Neuronal stem cell (in vitro differentiated cells): Measurements from ENCODE around the gene PNMA1.

Experiments
- DNase-seq: peaks from one replicate; pipeline ENCODE4 v3.0.0-alpha.2; 2013; ENCODE audit warnings: low spot score
- H2AFZ ChIP-seq: one replicate; pipeline ENCODE4 v1.6.1; 2013; ENCODE audit warnings: mild to moderate bottlenecking, low read length, inconsistent platforms
- H2AK5ac ChIP-seq: 2 replicates; pipeline ENCODE4 v1.6.1; 2013; ENCODE audit warnings: low read depth, mild to moderate bottlenecking, inconsistent platforms, low read length, moderate library complexity, mixed read lengths
- H2BK120ac ChIP-seq: 2 replicates; pipeline ENCODE4 v1.6.1; 2013; ENCODE audit warnings: low read depth, mild to moderate bottlenecking, inconsistent platforms, low read length, moderate library complexity, mixed read lengths
- H2BK12ac ChIP-seq: one replicate; pipeline ENCODE4 v1.6.1; 2013; ENCODE audit warnings: low read length, inconsistent platforms
- H2BK15ac ChIP-seq: 2 replicates; pipeline ENCODE4 v1.6.1; 2013; ENCODE audit warnings: mild to moderate bottlenecking, low read length, inconsistent platforms, mixed read lengths
- H2BK5ac ChIP-seq: one replicate; pipeline ENCODE4 v1.6.1; 2013; ENCODE audit warnings: inconsistent platforms, mild to moderate bottlenecking, low read length, moderate library complexity
- H3K14ac ChIP-seq: one replicate; pipeline ENCODE4 v1.6.1; 2013; ENCODE audit warnings: low read length, inconsistent platforms
- H3K18ac ChIP-seq: 2 replicates; pipeline ENCODE4 v1.6.1; 2013; ENCODE audit warnings: low read length, inconsistent platforms
- H3K23ac ChIP-seq: 2 replicates; pipeline ENCODE4 v1.6.1; 2013; ENCODE audit warnings: low read depth, mild to moderate bottlenecking, mixed read lengths, low read length, inconsistent platforms; ENCODE audit not compliant: poor library complexity
- H3K27ac ChIP-seq: replicated peaks from 3 replicates; pipeline ENCODE4 v1.5.1; 2013; ENCODE audit warnings: low read length, inconsistent platforms
- H3K27me3 ChIP-seq, 3 experiments: 2 replicates each; pipeline ENCODE4 v1.6.1; 2013; ENCODE audit warnings: low read length in 3 of 3, mild to moderate bottlenecking in 2 of 3, inconsistent platforms in 1 of 3, low read depth in 1 of 3, mixed read lengths in 1 of 3, moderate library complexity in 1 of 3; ENCODE audit not compliant: control insufficient read depth in 3 of 3, insufficient read depth in 3 of 3
- H3K36me3 ChIP-seq, 2 donors: replicated peaks in 1 of 2; 2 replicates each; pipeline ENCODE4 v1.6.1; 2013; ENCODE audit warnings: low read length in 2 of 2; ENCODE audit not compliant: control insufficient read depth in 2 of 2, insufficient read depth in 2 of 2
- H3K4ac ChIP-seq: 2 replicates; pipeline ENCODE4 v1.6.1; 2013; ENCODE audit warnings: inconsistent platforms, mild to moderate bottlenecking, low read length, moderate library complexity
- H3K4me1 ChIP-seq, 2 donors: 1 replicate in 1 of 2; 2 replicates in 1 of 2; pipeline ENCODE4 v1.6.1; 2013; ENCODE audit warnings: low read length in 2 of 2, low read depth in 1 of 2; ENCODE audit not compliant: control insufficient read depth in 2 of 2, insufficient read depth in 1 of 2
- H3K4me2 ChIP-seq: one replicate; pipeline ENCODE4 v1.6.1; 2013; ENCODE audit warnings: mild to moderate bottlenecking, low read length, inconsistent platforms; ENCODE audit not compliant: insufficient read depth, poor library complexity, severe bottlenecking
- H3K4me3 ChIP-seq, 2 donors: 2 replicates each; pipeline ENCODE4 v1.5.1; 2013; ENCODE audit warnings: low read length in 2 of 2, mild to moderate bottlenecking in 2 of 2, inconsistent platforms in 1 of 2, moderate library complexity in 1 of 2
- H3K79me1 ChIP-seq: one replicate; pipeline ENCODE4 v1.6.1; 2013; ENCODE audit warnings: low read depth, mild to moderate bottlenecking, inconsistent platforms, low read length, moderate library complexity
- H3K9ac ChIP-seq: one replicate; pipeline ENCODE4 v1.6.1; 2013; ENCODE audit warnings: mild to moderate bottlenecking, low read depth, low read length, inconsistent platforms; ENCODE audit not compliant: poor library complexity
- H3K9me3 ChIP-seq, 2 donors: replicated peaks in 1 of 2; 2 replicates each; pipeline versions ENCODE3 to v1.6.1; 2013; ENCODE audit warnings: low read length in 2 of 2, mild to moderate bottlenecking in 2 of 2, inconsistent platforms in 1 of 2, low read depth in 1 of 2, mixed read lengths in 1 of 2, moderate library complexity in 1 of 2; ENCODE audit not compliant: control insufficient read depth in 2 of 2, insufficient read depth in 1 of 2
- H4K8ac ChIP-seq: one replicate; pipeline ENCODE4 v1.6.1; 2013; ENCODE audit warnings: low read depth, mild to moderate bottlenecking, inconsistent platforms, low read length, moderate library complexity
- H4K91ac ChIP-seq: one replicate; pipeline ENCODE4 v1.6.1; 2013; ENCODE audit warnings: low read length, low read depth, mild to moderate bottlenecking, inconsistent platforms; ENCODE audit not compliant: poor library complexity
- WGBS, 2 donors: extraction: QIAGEN DNeasy Blood & Tissue Kit; methylation state at CpG; one replicate each; pipeline ENCODE4 v1.1.7; 2013; ENCODE audit warnings: missing lambda C conversion rate in 2 of 2, mixed read lengths in 1 of 2; ENCODE audit not compliant: insufficient read length in 2 of 2, insufficient replicate concordance in 1 of 2; ENCODE audit errors: extremely low coverage in 2 of 2; 5-methylcytosine and 5-hydroxymethylcytosine counted together

PNMA1 gene

DNA sequence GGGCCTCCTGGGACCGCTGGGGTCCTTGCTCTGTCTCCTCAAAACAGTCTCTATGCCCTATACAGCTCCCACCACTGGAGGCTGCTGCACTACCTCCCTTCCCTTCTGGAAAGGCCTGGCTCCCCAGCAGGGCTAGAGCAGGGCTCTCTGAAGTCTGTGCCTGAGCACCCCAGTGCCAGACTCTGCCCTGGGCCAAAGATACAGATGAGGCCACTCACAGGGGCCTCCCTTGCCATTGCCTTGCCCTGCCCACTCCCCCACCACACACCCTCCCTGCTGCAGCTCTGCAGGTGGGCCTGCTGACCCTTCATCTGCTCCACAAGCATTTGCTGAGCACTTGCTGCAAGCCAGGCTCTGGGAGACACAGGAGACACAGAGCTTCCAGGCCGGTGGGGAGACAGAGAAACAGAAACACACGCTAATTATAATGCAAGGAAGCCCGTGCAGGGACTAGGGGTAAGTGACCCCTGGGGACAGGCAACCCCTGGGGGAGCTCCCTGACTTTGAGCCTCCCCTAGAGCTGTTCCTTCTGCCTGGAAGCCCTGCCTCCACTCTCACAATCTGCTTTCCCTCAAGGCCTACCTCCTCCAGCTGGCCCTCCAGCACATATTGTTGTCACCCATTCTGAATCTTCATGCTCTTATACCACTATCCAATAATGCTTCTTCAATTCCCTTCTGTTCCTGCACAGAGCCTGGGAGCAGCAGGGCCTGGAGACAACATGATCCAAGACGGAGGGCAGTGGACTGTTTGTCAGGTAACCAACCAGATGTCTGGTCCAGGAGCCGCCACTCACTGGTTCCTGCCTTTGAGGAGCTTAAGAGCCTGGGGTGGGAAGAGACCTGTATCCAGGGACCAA lies 32.6 kb upstream of the PNMA1 start:
- peaks cover 19 to 32% of the 10 kb centered on the region in 2 donors for H3K4me1 ChIP-seq

DNA sequence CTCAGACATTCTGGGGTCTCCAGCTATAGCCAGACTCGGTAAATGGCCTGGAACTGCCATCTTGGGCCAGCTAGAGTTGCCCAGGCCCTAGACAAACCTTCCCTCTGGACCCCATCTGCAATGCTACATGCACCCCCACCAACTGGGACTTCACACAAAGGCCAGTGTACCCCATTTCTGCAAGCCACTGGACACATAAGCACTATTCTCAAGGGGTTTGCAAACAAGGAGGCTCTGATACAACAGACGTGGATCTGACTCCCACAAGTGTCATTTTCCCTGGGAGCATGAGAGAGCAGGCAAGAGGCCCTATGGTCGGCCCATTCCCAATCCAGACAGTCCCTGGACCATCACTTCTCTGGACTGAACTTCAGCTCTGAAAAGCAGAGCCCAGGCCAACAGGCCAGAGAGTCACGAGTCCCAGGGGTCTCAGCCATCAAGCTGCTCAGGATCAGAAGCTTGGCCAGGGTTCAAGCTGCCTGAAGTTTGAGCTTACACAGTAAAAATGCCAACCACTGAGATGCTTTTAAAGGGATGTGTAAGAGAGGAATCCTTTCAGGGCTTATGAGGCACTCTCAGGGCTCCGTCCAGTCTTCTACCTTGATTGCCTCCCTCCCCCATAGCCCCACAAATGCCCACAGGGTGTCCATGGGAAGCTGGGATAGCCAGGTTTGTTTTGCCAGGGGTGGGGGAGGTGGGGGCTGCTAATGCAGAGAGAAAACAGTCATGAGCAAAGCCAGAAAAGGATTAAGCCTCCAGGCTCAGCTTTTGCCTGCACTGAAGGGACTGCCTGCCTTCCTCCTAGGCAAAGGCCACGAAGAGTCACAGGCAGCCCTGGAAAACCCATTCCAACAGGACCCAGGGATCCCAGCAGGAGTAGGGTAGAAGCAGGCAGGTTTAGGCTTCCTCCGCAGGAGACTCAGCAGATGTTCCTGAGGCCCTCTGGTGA lies 31.7 kb upstream of the PNMA1 start:
- Histone ChIP-seq H3K79me1 (peaks cover 6% of the 10 kb centered on the region), H3K23ac (no peak overlapping the region), H2AFZ (no peak overlapping the region), H3K9me3 (no peaks in the 10 kb centered on the region), H3K9ac (peak overlapping the region; percentile 18), H3K4ac (no peak overlapping the region), H2BK15ac (peak overlapping the region; percentile 5), H2BK5ac (peak overlapping the region; percentile 61), H2AK5ac (peak overlapping the region; percentile 13), H2BK12ac (no peak overlapping the region), H3K4me3 (no peak overlapping the region), H2BK120ac (no peak overlapping the region), H3K36me3 (no peaks in the 10 kb centered on the region), H3K18ac (peak overlapping the region; percentile 84), H3K27ac (no peak overlapping the region), H4K8ac (no peak overlapping the region), H3K14ac (no peak overlapping the region), H3K4me2 (no peak overlapping the region), H4K91ac (no peak overlapping the region), H3K4me1 (peaks cover 25 to 41% of the 10 kb centered on the region in 2 donors), H3K27me3 (no peaks in the 10 kb centered on the region)
- whole genome bisulfite sequencing, 2 donors, result no CpG with 5 or more reads among the region's 7 CpGs
- DNase-seq, result no peak

More for the DNA sequence above, 32.6 kb upstream of the PNMA1 start:
- Histone ChIP-seq H3K27ac (no peak overlapping the region), H2BK12ac (no peak overlapping the region), H2BK5ac (no peak overlapping the region), H3K4me2 (no peak overlapping the region), H3K9me3 (no peaks in the 10 kb centered on the region), H3K27me3 (no peaks in the 10 kb centered on the region), H3K9ac (no peak overlapping the region), H2AK5ac (no peak overlapping the region), H4K8ac (no peak overlapping the region), H2AFZ (no peak overlapping the region), H3K14ac (no peak overlapping the region), H3K4ac (no peak overlapping the region), H3K36me3 (no peaks in the 10 kb centered on the region), H3K79me1 (peaks cover 6% of the 10 kb centered on the region), H2BK15ac (no peak overlapping the region), H4K91ac (no peak overlapping the region), H3K23ac (peak overlapping the region; percentile 60), H3K4me3 (no peak overlapping the region), H2BK120ac (no peak overlapping the region), H3K18ac (no peak overlapping the region)
- no CpG with 5 or more reads among the region's 6 CpGs for WGBS, 2 donors
- DNase-seq, result no peak

DNA sequence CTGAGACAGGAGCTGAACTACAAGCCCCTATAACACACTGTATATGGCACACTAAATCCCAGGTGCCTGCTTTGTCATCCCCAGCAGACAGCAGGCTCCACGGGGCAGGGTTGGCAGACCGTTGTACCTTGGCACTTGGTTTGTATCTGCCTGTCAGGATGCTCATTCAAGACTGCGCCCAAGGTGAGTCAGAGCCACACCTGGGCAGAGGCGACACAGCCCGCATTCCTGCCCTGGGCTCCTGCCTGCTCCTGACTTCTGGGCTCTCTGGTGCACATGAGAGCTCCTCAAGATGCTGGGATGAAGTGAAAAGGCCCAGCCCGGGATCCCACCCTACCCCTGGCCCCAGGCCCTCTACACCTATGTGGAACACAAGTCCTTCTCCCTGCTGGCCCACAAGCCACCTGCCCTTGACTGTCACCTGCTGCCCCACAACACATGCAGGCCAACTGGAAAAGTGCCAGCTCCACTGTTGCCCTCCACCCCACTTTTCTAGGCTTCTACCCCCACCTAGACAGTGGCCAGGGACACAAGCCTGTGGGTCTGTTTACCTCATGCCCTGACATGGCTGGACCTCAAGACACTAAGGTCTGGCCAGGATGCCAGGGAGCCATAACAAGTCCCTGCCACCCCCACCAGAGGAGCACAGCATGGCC lies 30.8 kb upstream of the PNMA1 start:
- Histone ChIP-seq H3K27me3 (no peaks in the 10 kb centered on the region), H3K79me1 (peaks cover 6% of the 10 kb centered on the region), H3K27ac (no peak overlapping the region), H2BK15ac (no peak overlapping the region), H3K4me1 (peaks cover 32 to 45% of the 10 kb centered on the region in 2 donors), H3K4ac (no peak overlapping the region), H3K4me2 (no peak overlapping the region), H2BK12ac (no peak overlapping the region), H2AK5ac (peak overlapping the region; percentile 33), H3K18ac (peak overlapping the region; percentile 45), H3K23ac (no peak overlapping the region), H3K9me3 (no peaks in the 10 kb centered on the region), H4K91ac (peak overlapping the region; percentile 82), H2BK5ac (peak overlapping the region; percentile 61), H2AFZ (no peak overlapping the region), H2BK120ac (no peak overlapping the region), H3K14ac (peak overlapping the region; percentile 94), H3K4me3 (no peak overlapping the region), H4K8ac (no peak overlapping the region), H3K36me3 (peaks cover 0 to under 1% of the 10 kb centered on the region in 2 donors), H3K9ac (no peak overlapping the region)
- no peak for DNase-seq
- no CpG with 5 or more reads among the region's 6 CpGs for WGBS, 2 donors
